GM23248 (cell line): ENCODE results near the gene PTPRT.

Experiments
- EZH2 ChIP-seq: fragments of 200-600 bp; sonication (generic); IDR thresholded peaks from 2 replicates; pipeline ENCODE4 v1.6.1; 2018; ENCODE audit warnings: antibody characterized with exemption, mild to moderate bottlenecking; ENCODE audit not compliant: insufficient read depth, poor library complexity, severe bottlenecking
- EZH2phosphoT487 ChIP-seq: fragments of 200-600 bp; sonication (generic); IDR thresholded peaks from 2 replicates; pipeline ENCODE4 v1.6.1; 2018; ENCODE audit warnings: antibody characterized with exemption, moderate library complexity, mild to moderate bottlenecking, low read depth; ENCODE audit not compliant: insufficient read depth

- no peak for TF ChIP-seq EZH2phosphoT487
- TF ChIP-seq EZH2: no peak
These were observed 182.9 kb downstream of the PTPRT start for GRCh38 chr20:43006651-43007375.
